HG02943 (cell line): Measurements from ENCODE around the gene FASN.
"Not testable (repeated sequence)": the region's sequence is repeated elsewhere in the genome, so short reads cannot be mapped to it uniquely, and the experiment has no call there.

Experiments used
- ATAC-seq: cut with Tn5 transposase; IDR thresholded peaks from one replicate; pipeline ENCODE4 v1.9.1; 2021; ENCODE audit warnings: mild to moderate bottlenecking, low read depth, moderate library complexity; ENCODE audit not compliant: unreplicated experiment

FASN gene

GRCh38 chr17:82098169-82098938 is at the start of gene FASN:
Gene FASN, minus strand, starts transcription at chr17:82098236. Its CDS starts 1,791 bp downstream, at chr17:82096445.
- ATAC-seq: peak; percentile 62

GRCh38 chr17:82146663-82147654 is 48.9 kb upstream of the FASN start:
- ATAC-seq: no peak

GRCh38 chr17:82145550-82146155 is 47.6 kb upstream of the FASN start:
- no peak for ATAC-seq

GRCh38 chr17:82143333-82143732 is 45.3 kb upstream of the FASN start:
- no peak for ATAC-seq

DNA sequence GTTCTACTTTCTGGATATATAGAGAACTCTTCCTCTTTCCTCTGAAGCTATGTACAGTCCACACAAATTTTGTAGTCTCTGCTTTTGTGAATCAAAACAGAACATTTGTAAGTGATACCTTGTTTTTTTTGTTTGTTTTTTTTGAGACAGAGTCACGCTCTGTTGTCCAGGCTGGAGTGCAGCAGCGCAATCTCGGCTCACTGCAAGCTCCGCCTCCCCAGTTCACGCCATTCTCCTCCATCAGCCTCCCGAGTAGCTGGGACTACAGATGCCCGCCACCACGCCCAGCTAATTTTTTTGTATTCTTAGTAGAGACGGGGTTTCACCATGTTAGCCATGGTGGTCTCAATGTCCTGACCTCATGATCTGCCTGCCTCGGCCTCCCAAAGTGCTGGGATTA is 41.9 kb upstream of the FASN start:
- ATAC-seq: not testable (repeated sequence)

DNA sequence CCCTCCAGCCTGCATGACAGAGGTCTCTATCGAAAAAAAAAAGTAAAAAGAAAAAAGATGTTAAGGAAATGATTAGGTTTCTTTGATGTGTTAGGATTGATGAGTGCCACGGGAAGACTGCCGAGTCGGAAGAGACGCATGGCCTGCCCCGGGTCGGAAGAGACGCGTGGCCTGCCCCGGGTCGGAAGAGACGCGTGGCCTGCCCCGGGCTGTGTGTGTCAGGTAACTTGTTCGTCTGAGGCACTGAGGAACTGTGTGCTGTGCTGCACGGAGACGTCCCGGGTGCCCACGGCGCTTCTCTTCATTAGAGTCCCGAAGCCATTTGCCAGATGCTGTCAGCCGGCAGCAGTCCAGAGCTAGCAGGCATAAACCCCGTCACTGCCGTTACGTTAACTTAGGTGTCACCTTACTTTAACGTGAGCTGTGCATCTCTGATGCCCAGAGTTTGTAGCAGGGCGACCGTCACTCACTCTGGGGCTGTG is 40.5 kb upstream of the FASN start:
- no peak for ATAC-seq

GRCh38 chr17:82134101-82134500 is 36.1 kb upstream of the FASN start:
- no peak for ATAC-seq

GRCh38 chr17:82133166-82133953 is 35.3 kb upstream of the FASN start:
- not testable (repeated sequence) for ATAC-seq

DNA sequence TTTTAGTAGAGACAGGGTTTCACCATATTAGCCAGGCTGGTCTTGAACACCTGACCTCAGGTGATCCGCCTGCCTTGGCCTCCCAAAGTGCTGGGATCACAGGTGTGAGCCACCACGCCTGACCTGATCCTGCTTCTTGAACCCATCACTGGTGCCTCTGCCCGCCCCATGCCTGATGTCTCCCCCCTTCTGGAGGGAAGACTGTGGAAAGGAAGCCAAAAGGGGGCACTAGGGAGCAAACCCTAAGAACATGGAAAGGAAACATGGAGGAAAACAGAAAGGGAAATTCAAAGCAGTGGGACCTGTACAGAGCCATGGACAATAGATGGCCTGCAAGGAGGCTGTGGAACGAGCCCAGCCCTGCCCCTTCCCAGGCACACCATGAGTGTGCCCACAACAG is 31.1 kb upstream of the FASN start:
- ATAC-seq: no peak

GRCh38 chr17:82128287-82128686 is 30.3 kb upstream of the FASN start:
- no peak for ATAC-seq

DNA sequence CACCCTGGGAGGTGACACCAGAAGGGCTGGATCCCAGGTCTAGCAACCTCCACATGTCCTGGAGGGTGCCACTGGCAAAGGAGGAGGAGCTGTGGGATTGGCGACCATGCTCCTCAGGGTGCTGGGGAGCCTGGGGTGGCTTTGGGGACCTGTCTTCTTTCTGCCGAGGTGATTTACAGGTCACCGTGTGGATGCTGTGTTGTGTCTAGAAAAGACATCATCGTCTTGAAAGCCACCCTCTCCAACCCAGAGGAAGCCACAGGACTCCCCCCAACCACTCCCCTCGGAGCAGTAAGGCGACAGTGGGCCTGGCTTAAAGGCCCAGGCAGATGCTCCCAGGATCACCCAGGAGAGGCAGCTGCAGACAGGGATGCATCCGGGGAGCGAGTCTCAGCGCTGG is 29.7 kb upstream of the FASN start:
- ATAC-seq: no peak

DNA sequence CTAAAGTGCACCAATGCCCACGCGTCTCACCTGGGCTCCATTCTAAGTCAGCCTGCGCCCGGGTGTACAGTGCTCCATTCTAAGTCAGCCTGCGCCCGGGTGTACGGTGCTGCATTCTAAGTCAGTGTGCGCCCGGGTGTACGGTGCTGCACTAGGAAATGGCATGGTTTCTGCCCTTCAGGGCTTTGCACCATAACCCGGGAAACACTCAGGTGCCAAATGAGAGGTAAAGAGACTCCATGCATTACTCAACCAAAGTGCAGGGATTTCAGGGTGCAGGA is 29.2 kb upstream of the FASN start:
- ATAC-seq: no peak

- no peak for ATAC-seq
Measured at GRCh38 chr17:82126556-82127314, 28.7 kb upstream of the FASN start.

- no peak for ATAC-seq
Measured at GRCh38 chr17:82124101-82124500, 26.1 kb upstream of the FASN start.

GRCh38 chr17:82121660-82122629 is 23.9 kb upstream of the FASN start:
- ATAC-seq: no peak

DNA sequence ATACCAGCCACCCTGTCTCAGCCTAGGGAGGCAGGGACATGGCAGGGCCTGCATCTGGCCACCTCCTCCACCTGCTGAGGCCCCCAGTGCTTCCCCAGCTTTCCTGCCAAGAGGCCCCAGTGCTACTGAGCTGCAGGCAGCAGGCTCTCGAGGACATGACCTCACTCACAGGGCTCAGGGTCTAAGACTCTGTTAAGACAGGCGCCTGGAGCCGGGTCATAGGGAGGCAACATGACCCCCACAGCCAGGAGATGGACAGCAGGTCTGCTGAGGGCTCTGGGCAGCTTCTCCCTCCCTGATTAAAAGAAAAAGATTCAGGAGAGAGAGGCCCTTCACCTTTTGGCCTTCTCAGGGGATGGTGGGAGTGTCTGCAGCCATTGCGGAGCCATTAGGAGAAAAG is 23.2 kb upstream of the FASN start:
- ATAC-seq: no peak

DNA sequence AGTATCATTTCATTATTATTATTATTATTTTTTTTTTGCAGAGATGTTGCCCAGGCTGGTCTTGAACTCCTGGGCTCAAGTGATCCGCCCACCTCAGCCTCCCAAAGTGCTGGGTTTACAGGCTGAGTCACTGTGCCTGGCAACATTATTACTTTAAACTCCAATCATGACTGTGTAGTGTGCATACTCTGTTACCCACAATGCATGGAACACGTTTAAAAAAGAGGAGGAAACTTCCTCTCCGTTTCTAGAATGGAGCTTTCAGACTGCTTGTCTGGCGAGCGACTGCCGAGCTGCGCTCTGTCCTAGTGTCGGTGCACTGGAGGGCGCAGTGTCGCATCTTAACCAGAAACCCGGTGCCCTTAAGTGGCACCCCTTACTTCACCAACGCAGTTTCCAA is 22.1 kb upstream of the FASN start:
- ATAC-seq: no peak

DNA sequence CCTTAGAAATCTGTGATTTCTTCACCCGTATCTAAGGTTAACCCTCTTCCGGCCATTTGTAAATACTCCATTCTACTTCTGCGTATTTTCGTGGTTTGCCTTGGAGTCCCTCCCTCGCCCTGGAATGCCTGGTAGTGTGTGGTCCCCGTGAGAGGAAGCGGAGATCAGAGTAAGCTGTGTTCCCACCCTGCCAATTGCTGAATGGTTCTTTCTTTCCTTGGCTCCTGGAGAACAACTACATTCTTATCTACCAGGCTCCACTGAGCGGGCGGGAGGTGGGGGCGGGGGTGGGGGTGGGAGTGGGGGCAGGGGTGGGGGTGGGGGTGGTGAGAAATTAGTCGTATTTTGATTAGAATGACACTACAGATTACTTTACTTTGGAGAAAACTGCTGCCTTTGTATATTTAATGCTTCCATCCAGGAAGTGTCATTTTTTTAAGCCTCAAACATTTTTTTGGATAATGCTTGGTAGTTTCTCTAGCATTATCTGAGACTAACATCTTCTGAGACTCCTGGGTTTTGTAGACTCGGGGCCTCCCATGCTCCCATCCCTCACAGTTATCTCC is 20.9 kb upstream of the FASN start:
- no peak for ATAC-seq
